CD8-positive, alpha-beta memory T cell (primary cell): Measurements from ENCODE around the gene RANBP9. TPM values are rescaled to one million over a fixed set of nuclear protein-coding genes. Genes with fewer than 3 reads are reported as not detected.

Experiments
- CTCF ChIA-PET: fragments of 350-600 bp; sonication (Branson Sonifier 250); formaldehyde crosslinking; loops from one replicate; lab custom pipeline; 2021; ENCODE audit warnings: antibody characterized with exemption; lab: Charles Lee
- POLR2A ChIA-PET: fragments of 350-600 bp; sonication (Branson Sonifier 250); formaldehyde crosslinking; loops from one replicate; lab custom pipeline; 2021; ENCODE audit warnings: antibody characterized with exemption; lab: Charles Lee
- DNase-seq, 5 donors: peaks; one replicate each; pipeline versions ENCODE4 v3.0.0 to v3.0.0-alpha.2; 2020 to 2022; ENCODE audit warnings: mixed read lengths in 1 of 5
- H3K27ac ChIP-seq: one replicate; pipeline ENCODE4 v1.7.0; 2013; ENCODE audit warnings: low read depth, mild to moderate bottlenecking, low read length, moderate library complexity
- H3K27me3 ChIP-seq: 2 replicates; pipeline ENCODE4 v1.7.0; 2013; ENCODE audit warnings: low read length, mild to moderate bottlenecking; ENCODE audit not compliant: insufficient read depth, poor library complexity, severe bottlenecking
- H3K36me3 ChIP-seq: 2 replicates; pipeline ENCODE4 v1.7.0; 2013; ENCODE audit warnings: mild to moderate bottlenecking, low read length, moderate library complexity; ENCODE audit not compliant: insufficient read depth
- H3K4me1 ChIP-seq: 2 replicates; pipeline ENCODE4 v1.7.0; 2013; ENCODE audit warnings: mild to moderate bottlenecking, low read length, moderate library complexity; ENCODE audit not compliant: insufficient read depth
- H3K4me3 ChIP-seq: 2 replicates; pipeline ENCODE4 v1.7.0; 2013; ENCODE audit warnings: mild to moderate bottlenecking, low read length
- H3K9me3 ChIP-seq: 2 replicates; pipeline ENCODE4 v1.7.0; 2013; ENCODE audit warnings: mild to moderate bottlenecking, low read length
- H3K27ac Mint-ChIP-seq, 8 donors: one replicate each; pipeline ENCODE4 v1.8.0; 2020 to 2021; ENCODE audit warnings: mixed read lengths in 8 of 8, mild to moderate bottlenecking in 6 of 8, inconsistent platforms in 3 of 8, moderate library complexity in 3 of 8
- H3K27me3 Mint-ChIP-seq, 2 donors: one replicate each; pipeline ENCODE4 v1.8.0; 2020 to 2021; ENCODE audit warnings: mixed read lengths in 2 of 2, mild to moderate bottlenecking in 1 of 2, moderate library complexity in 1 of 2
- H3K36me3 Mint-ChIP-seq, 3 donors: one replicate each; pipeline ENCODE4 v1.8.0; 2020 to 2021; ENCODE audit warnings: mixed read lengths in 3 of 3, inconsistent platforms in 1 of 3, mild to moderate bottlenecking in 1 of 3
- H3K4me1 Mint-ChIP-seq, 3 donors: one replicate each; pipeline ENCODE4 v1.8.0; 2020 to 2021; ENCODE audit warnings: mixed read lengths in 3 of 3, inconsistent platforms in 1 of 3, mild to moderate bottlenecking in 1 of 3
- H3K4me3 Mint-ChIP-seq, 7 donors: one replicate each; pipeline ENCODE4 v1.8.0; 2020 to 2021; ENCODE audit warnings: mixed read lengths in 7 of 7, mild to moderate bottlenecking in 6 of 7, moderate library complexity in 4 of 7, inconsistent platforms in 2 of 7
- H3K9me3 Mint-ChIP-seq, 5 donors: one replicate each; pipeline ENCODE4 v1.8.0; 2020 to 2022; ENCODE audit warnings: mixed read lengths in 5 of 5, mild to moderate bottlenecking in 3 of 5, moderate library complexity in 2 of 5, inconsistent platforms in 1 of 5
- polyA plus RNA-seq: library from polyadenylated mRNA; unstranded; fragments of 300-500 nt; fragmentation: Illumina TruSeq; gene quantifications from one replicate; pipeline ENCODE4 v1.2.3, GENCODE V29; 2021
- total RNA-seq, 2 experiments: library from RNA; stranded (reverse); gene quantifications; one replicate each; pipeline ENCODE4 v1.2.3, GENCODE V29; 2021

The RANBP9 gene
- total and polyA plus RNA-seq, 3 experiments from 2014 or later: 6.2 to 47.0 (median 45.4) TPM

- CTCF ChIA-PET: no interaction called here
- H3K36me3 ChIP-seq: no peaks in the 10 kb centered on the region
- Mint-ChIP-seq H3K9me3 (no peaks in the 10 kb centered on the region), H3K4me1 (peaks cover 77 to 93% (median 91%) of the 10 kb centered on the region in 3 donors), H3K27me3 (no peaks in the 10 kb centered on the region), H3K36me3 (peaks cover under 1 to 9% (median under 1%) of the 10 kb centered on the region in 3 donors), H3K4me3 (peak overlapping the region in 2 of 7 donors; percentile 0 to 8), H3K27ac (peak overlapping the region in 1 of 8 donors; percentile 14)
- H3K9me3 ChIP-seq: no peaks in the 10 kb centered on the region
- POLR2A ChIA-PET: no interaction called here
- no peaks in the 10 kb centered on the region for H3K27me3 ChIP-seq
- H3K4me3 ChIP-seq: no peak overlapping the region
- DNase-seq: no peak
- peaks cover 29% of the 10 kb centered on the region for H3K4me1 ChIP-seq
- no peak overlapping the region for H3K27ac ChIP-seq
Measured at GRCh38 chr6:13660893-13661292, 50.7 kb downstream of the RANBP9 start.

GRCh38 chr6:13660273-13660672, 51.4 kb downstream of the RANBP9 start:
- Mint-ChIP-seq H3K4me3 (peak overlapping the region in 2 of 7 donors; percentile 29 to 41), H3K9me3 (no peaks in the 10 kb centered on the region), H3K4me1 (peaks cover 74 to 90% (median 89%) of the 10 kb centered on the region in 3 donors), H3K27me3 (no peaks in the 10 kb centered on the region), H3K36me3 (peaks cover 4 to 13% (median 4%) of the 10 kb centered on the region in 3 donors), H3K27ac (peak overlapping the region in 5 of 8 donors; percentile 4 to 86 (median 52))
- CTCF ChIA-PET: no interaction called here
- Histone ChIP-seq H3K36me3 (no peaks in the 10 kb centered on the region), H3K27me3 (no peaks in the 10 kb centered on the region), H3K4me3 (no peak overlapping the region), H3K4me1 (peaks cover 29% of the 10 kb centered on the region), H3K9me3 (no peaks in the 10 kb centered on the region), H3K27ac (no peak overlapping the region)
- no peak for DNase-seq
- POLR2A ChIA-PET: no interaction called here

- ChIA-PET POLR2A (no interaction called here), CTCF (no interaction called here)
- no peak for DNase-seq
- peaks cover 5% of the 10 kb centered on the region for H3K4me1 ChIP-seq
- no peaks in the 10 kb centered on the region for H3K9me3 ChIP-seq
- H3K4me1 Mint-ChIP-seq: peaks cover 41 to 53% (median 53%) of the 10 kb centered on the region in 3 donors
- H3K27ac ChIP-seq: no peak overlapping the region
- no peaks in the 10 kb centered on the region for H3K27me3 ChIP-seq
- H3K4me3 Mint-ChIP-seq: no peak overlapping the region
- H3K36me3 ChIP-seq: no peaks in the 10 kb centered on the region
- H3K4me3 ChIP-seq: no peak overlapping the region
- H3K27ac Mint-ChIP-seq: peak overlapping the region in 3 of 8 donors; percentile 27 to 60 (median 52)
- peaks cover 9 to 35% (median 12%) of the 10 kb centered on the region in 3 donors for H3K36me3 Mint-ChIP-seq
- H3K27me3 Mint-ChIP-seq: no peaks in the 10 kb centered on the region
- no peaks in the 10 kb centered on the region for H3K9me3 Mint-ChIP-seq
Measured at GRCh38 chr6:13655700-13656099, 55.9 kb downstream of the RANBP9 start.

- Mint-ChIP-seq H3K9me3 (no peaks in the 10 kb centered on the region), H3K27me3 (no peaks in the 10 kb centered on the region), H3K4me1 (peaks cover 34 to 48% (median 44%) of the 10 kb centered on the region in 3 donors), H3K27ac (peak overlapping the region in 1 of 8 donors; percentile 52), H3K4me3 (no peak overlapping the region), H3K36me3 (peaks cover 9 to 40% (median 14%) of the 10 kb centered on the region in 3 donors)
- ChIA-PET CTCF (no interaction called here), POLR2A (interaction anchor here (0.6 kb wide), 1 partner anchor 444 kb away, joined by 10 read pairs; no protein-coding TSS in a partner anchor)
- H3K9me3 ChIP-seq: no peaks in the 10 kb centered on the region
- H3K4me3 ChIP-seq: no peak overlapping the region
- no peaks in the 10 kb centered on the region for H3K27me3 ChIP-seq
- no peak for DNase-seq
- H3K27ac ChIP-seq: no peak overlapping the region
- H3K36me3 ChIP-seq: no peaks in the 10 kb centered on the region
- no peaks in the 10 kb centered on the region for H3K4me1 ChIP-seq
Measured at GRCh38 chr6:13654496-13654895, 57.1 kb downstream of the RANBP9 start.

- Mint-ChIP-seq H3K27me3 (no peaks in the 10 kb centered on the region), H3K27ac (no peak overlapping the region), H3K36me3 (peaks cover 9 to 44% (median 15%) of the 10 kb centered on the region in 3 donors), H3K4me1 (peaks cover 30 to 44% (median 43%) of the 10 kb centered on the region in 3 donors), H3K4me3 (no peak overlapping the region), H3K9me3 (no peaks in the 10 kb centered on the region)
- Histone ChIP-seq H3K4me3 (no peak overlapping the region), H3K4me1 (no peaks in the 10 kb centered on the region), H3K36me3 (no peaks in the 10 kb centered on the region), H3K9me3 (no peaks in the 10 kb centered on the region), H3K27ac (no peak overlapping the region), H3K27me3 (no peaks in the 10 kb centered on the region)
- no peak for DNase-seq
- ChIA-PET CTCF (no interaction called here), POLR2A (interaction anchor here (0.7 kb wide), 1 partner anchor 42 kb away, joined by 3 read pairs; no protein-coding TSS in a partner anchor)
Measured at GRCh38 chr6:13653296-13653695, 58.3 kb downstream of the RANBP9 start.

GRCh38 chr6:13649393-13649792, 62.2 kb downstream of the RANBP9 start:
- Histone ChIP-seq H3K4me1 (no peaks in the 10 kb centered on the region), H3K27ac (no peak overlapping the region), H3K36me3 (peaks cover 6% of the 10 kb centered on the region), H3K27me3 (no peaks in the 10 kb centered on the region), H3K9me3 (no peaks in the 10 kb centered on the region), H3K4me3 (no peak overlapping the region)
- peaks cover 5 to 39% (median 14%) of the 10 kb centered on the region in 3 donors for H3K36me3 Mint-ChIP-seq
- peak overlapping the region in 6 of 8 donors; percentile 0 to 79 (median 16) for H3K27ac Mint-ChIP-seq
- no peak for DNase-seq
- peaks cover 19 to 38% (median 25%) of the 10 kb centered on the region in 3 donors for H3K4me1 Mint-ChIP-seq
- no peaks in the 10 kb centered on the region for H3K27me3 Mint-ChIP-seq
- POLR2A ChIA-PET: no interaction called here
- CTCF ChIA-PET: no interaction called here
- H3K4me3 Mint-ChIP-seq: peak overlapping the region in 2 of 7 donors; percentile 4 to 33
- no peaks in the 10 kb centered on the region for H3K9me3 Mint-ChIP-seq

GRCh38 chr6:13648850-13649249, 62.8 kb downstream of the RANBP9 start:
- H3K27ac Mint-ChIP-seq: peak overlapping the region in 3 of 8 donors; percentile 0 to 79 (median 20)
- Histone ChIP-seq H3K4me1 (no peaks in the 10 kb centered on the region), H3K27me3 (no peaks in the 10 kb centered on the region), H3K9me3 (no peaks in the 10 kb centered on the region), H3K4me3 (no peak overlapping the region), H3K36me3 (peaks cover 6% of the 10 kb centered on the region), H3K27ac (no peak overlapping the region)
- H3K27me3 Mint-ChIP-seq: no peaks in the 10 kb centered on the region
- DNase-seq: no peak
- H3K36me3 Mint-ChIP-seq: peaks cover 5 to 39% (median 14%) of the 10 kb centered on the region in 3 donors
- no peaks in the 10 kb centered on the region for H3K9me3 Mint-ChIP-seq
- peak overlapping the region in 1 of 7 donors; percentile 33 for H3K4me3 Mint-ChIP-seq
- ChIA-PET POLR2A (no interaction called here), CTCF (no interaction called here)
- peaks cover 19 to 38% (median 25%) of the 10 kb centered on the region in 3 donors for H3K4me1 Mint-ChIP-seq

- no peaks in the 10 kb centered on the region for H3K27me3 ChIP-seq
Measured at GRCh38 chr6:13643125-13643524, 68.5 kb downstream of the RANBP9 start.

More at GRCh38 chr6:13643125-13643524, 68.5 kb downstream of the RANBP9 start:
- CTCF ChIA-PET: no interaction called here
- Mint-ChIP-seq H3K27ac (peak overlapping the region in 4 of 8 donors; percentile 23 to 81 (median 50)), H3K9me3 (no peaks in the 10 kb centered on the region), H3K4me1 (peaks cover 8 to 22% (median 18%) of the 10 kb centered on the region in 3 donors), H3K36me3 (peaks cover 4 to 51% (median 11%) of the 10 kb centered on the region in 3 donors), H3K4me3 (no peak overlapping the region), H3K27me3 (no peaks in the 10 kb centered on the region)
- H3K36me3 ChIP-seq: peaks cover 10% of the 10 kb centered on the region
- H3K4me3 ChIP-seq: no peak overlapping the region
- H3K9me3 ChIP-seq: no peaks in the 10 kb centered on the region
- no peak for DNase-seq
- no peaks in the 10 kb centered on the region for H3K4me1 ChIP-seq
- POLR2A ChIA-PET: no interaction called here
- no peak overlapping the region for H3K27ac ChIP-seq
